Stimulated activated CD8-positive, alpha-beta memory T cell treated with anti-CD3 and anti-CD28 coated beads, Interleukin-4, amount 100 ng/mL, for 24 hours (primary cell): ENCODE results near the gene BRK1.
"Not testable (repeated sequence)": the region's sequence is repeated elsewhere in the genome, so short reads cannot be mapped to it uniquely, and the experiment has no call there.

ENCODE experiments used
- DNase-seq: peaks from one replicate; pipeline ENCODE4 v3.0.0-alpha.2; 2020; ENCODE audit warnings: low read depth

BRK1 gene

DNA sequence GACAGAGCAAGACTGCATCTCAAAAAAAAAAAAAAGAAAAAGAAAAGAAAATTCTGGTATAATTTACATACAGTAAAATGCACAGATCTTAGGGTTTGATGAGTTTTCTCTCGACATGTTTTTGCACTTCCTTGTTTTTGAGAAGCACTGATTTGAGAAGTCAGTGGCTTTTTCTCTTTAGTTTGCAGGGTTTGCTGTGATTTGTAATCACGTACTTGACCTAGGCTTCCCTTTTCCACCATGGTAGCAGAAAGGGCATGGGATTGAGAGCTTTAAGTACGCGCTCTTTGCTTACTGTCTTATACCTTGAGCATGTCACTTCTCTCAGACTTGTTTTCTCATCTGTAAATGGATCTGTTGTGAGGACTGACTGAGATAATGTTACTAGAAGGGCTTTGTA, 30.2 kb downstream of the BRK1 start:
- no peak for DNase-seq

DNA sequence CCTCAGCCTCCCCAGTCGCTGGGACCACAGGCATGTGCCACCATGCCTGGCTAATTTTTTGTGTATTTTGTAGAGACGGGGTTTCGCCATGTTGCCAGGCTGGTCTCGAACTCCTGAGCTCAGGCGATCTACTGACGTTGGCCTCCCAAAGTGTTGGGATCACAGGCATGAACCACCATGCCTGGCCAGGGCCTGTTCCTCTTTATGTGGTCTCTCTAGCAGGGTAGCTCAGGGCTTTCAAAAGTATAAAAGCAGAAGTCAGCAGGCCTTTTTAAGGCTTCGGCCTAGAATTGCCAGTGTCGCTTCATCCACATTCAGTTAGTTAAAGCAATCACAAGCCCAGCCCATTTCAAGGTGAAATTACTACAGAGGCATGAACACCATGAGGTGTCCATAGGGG, 33.8 kb downstream of the BRK1 start:
- DNase-seq: no peak

DNA sequence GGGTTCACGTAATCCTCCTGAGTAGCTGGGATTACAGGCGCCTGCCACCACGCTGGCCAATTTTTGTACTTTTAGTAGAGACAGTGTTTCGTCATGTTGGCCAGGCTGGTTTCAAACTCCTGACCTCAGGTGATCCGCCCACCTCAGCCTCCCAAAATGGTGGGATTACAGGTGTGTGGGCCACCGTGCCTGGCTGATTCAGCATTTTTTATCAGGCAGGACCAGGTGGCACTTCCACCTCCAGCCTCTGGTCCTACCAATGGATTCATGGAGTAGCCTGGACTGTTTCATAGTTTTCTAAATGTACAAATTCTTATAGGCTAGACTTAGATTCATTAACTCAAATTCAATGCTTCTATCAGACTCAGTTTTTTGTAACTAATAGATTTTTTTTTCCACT, 35.5 kb downstream of the BRK1 start:
- DNase-seq: no peak

DNA sequence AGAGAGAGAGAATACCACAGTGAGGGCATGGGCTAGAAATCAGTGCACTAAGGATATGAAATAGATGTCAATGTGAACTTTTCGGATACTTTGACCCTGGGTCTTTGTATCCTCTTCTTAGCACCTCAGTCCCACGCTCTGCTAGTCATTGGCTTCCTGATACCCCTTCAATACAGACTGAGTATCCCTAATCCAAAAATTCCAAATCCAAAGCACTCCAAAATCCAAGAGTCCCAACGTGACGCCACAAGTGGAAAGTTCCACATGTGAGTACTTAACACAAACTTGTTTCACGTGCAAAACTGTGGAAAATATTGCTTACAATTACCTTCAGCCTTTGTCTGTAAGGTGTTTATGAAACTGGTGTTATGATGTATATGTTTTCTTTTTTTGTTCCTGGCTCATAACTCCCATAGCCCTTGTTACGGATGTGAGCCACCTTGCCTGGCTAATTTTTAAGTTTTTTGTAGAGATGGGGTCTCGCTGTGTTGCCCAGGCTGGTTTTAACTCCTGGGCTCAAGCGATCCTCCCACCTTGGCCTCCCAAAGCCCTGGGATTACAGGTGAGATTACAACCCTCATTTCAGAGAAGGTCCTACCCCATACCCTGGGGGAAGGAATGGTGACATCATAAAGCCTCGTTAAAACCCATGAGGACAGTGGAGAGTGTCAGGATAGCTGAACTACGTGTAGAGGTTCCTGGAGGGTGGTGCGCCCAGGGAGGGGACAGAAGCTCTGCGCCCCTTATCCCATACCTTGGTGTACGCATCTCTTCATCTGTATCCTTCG, 39.1 kb downstream of the BRK1 start:
- no peak for DNase-seq

DNA sequence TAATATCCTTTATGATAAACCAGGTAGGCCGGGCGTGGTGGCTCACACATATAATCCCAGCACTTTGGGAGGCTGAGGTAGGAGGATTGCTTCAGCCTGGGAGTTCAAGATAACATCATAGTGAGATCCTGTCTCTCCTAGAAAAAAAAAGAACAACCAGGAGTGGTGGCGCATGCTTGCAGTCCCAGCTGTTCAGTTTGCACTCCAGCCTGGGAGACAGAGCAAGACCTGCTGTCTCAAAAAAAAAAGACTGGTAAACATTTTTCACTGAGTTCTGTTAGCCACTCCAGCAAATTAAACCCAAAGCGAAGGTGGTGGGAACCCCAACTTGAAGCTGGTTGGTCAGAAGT, 39.6 kb downstream of the BRK1 start:
- no peak for DNase-seq

DNA sequence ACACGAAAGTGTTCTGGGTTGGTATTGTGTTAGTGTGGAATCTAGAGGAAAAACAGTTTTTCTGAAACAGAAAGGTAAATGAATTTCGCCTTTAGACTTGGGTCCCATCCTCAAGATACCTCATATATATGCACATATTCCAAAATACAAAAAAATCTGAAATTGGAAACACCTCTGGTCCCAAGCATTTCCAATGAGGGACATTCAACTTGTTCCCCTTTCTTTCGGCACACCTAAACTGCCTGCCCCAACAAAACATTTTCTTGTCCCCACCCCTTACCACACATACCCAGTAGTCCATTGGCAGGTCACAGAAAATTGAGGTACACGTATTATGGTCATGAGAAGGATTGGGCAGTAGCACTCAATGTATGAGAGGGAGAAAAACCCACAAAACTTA, 40.2 kb downstream of the BRK1 start:
- no peak for DNase-seq

DNA sequence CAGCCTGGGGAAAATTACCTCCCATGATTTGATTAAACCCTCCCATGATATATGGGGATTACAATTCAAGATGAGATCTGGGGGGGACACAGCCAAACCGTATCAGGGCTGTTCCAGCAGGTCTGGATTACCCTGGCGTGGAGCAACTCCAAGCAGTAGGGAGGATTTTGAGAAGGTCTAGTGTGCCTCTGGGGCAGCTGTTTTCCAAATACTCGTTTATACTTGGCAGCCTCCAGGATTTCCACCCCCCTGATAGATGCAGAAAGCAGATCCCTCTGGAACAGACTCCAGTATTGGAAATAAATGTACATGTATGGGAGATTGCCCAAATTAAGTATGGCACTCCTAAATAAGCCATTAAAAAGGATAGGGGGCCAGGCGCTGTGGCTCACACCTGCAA, 41.6 kb downstream of the BRK1 start:
- DNase-seq: no peak

DNA sequence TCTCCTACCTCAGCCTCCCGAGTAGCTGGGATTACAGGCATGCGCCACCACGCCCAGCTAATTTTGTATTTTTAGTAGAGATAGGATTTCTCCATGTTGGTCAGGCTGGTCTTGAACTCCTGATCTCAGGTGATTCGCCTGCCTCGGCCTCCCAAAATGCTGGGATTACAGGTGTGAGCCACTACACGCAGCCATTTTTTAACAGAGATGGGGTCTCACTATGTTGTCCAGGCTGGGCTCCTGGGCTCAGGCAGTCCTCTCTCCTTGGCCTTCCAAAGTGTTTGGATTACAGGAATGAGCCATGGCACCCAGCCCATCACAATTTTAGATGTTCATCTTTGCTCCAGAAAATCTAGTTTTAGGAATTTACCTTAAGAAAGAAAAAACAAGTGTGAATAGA, 43.1 kb downstream of the BRK1 start:
- DNase-seq: not testable (repeated sequence)

DNA sequence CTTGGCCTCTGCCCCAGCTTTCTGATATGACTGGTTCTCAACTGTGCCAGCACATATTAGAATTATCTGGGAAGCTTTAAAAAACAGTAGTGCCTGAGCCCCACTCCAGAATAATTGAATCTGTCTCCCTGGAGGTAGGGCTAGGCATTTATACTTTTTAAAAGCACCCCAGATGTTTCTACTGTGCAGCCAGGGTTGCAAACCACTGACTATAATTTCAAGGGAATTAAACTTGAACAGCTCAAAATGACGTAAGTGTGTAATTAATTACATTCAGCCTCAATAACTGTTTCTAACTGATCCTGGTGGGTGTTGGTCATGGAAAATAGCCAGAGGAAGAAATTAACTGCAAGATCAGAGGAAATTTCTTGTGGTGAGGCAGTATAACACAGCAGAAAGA, 44.9 kb downstream of the BRK1 start:
- DNase-seq: no peak

DNA sequence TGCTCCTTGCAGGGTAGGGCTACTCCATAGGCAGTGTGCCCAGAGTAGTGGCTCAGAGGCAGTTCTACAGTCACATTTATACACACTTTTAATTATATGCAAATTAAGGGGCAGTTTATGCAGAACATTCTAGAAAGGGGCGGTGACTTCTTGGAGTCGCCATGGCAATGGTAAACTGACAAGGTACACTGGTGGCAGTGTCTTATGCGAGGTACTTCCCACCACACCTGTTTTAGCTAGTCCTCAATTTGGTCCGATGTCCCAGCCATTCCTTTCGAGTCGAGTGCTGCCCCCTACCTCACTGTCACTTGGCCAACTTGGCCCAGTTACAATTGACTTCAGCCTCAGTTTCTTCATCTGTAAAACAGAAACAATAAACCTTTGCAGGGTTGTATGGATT, 45.5 kb downstream of the BRK1 start:
- DNase-seq: no peak

DNA sequence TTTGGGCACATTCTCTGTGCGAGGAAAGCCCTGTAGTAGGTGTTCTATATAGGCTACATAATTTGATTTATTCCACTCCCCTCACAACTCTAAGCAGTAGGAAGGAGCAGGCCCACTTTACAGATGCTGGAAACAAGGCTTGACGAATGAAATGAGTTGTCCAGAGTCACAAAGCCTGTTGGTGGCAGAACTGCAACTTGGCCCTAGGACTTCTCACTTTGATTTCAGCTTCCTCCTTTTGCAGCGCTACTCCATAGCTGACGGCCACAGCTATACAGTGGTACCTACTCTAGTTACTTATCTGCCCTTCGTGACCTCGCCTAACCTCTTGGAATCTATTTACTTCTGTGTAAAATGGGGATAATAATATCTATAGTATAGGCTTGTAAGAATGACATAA, 46.7 kb downstream of the BRK1 start:
- DNase-seq: no peak

DNA sequence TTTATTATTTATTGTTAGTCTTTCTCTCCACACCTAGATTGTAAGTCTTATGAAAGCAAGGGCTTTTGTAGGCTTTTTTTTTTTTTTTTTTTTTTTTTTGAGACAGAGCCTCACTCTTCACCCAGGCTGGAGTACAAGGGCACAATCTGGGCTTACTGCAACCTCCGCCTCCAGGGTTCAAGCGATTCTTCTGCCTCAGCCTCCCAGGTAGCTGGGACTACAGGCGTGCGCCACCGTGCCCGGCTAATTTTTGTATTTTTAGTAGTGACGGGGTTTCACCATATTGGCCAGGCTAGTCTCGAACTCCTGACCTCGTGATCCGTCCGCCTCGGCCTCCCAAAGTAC, 48.7 kb downstream of the BRK1 start:
- not testable (repeated sequence) for DNase-seq

DNA sequence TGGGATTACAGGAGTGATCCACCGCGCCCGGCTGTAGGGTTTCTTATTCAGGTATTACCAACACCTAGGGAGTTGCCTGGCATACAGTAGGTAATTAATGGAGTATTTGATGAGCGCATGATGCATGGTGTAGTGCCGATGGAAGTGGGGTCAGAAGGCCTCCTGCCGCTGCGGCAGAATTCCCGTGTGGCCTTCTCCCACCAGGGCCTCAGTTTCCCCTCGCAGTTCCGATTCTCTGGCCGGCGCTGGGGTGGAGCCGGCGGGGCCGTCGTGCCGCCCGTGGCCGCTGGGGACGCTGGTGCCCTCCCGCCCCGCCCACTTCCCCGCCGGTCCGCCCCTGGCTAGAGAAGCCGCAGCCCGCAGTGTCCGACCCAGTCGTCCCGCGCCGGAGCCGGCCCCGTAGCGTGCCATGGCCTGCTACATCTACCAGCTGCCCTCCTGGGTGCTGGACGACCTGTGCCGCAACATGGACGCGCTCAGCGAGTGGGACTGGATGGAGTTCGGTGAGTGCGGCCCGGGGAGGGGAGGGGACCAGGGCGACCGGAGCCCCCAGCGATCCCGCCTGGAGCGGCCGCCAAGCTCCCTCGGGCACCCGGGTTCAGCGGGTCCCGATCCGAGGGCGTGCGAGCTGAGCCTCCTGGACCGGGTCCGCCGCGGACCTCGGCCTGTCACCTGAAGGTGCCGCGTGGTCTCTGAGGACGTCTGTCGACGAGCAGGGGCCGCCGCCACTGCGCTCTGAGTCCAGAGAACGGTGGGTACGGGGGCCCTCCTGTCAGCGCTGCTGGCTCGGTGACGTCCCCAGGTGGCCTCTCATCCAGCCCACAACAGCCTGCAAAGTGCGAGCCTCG, 49.3 kb downstream of the BRK1 start, which contains the start of gene IRAK2:
Gene IRAK2 (plus strand): TSS at position 374 of the 848 bp plus-strand sequence. CDS start 36 bp downstream, at position 410.
- DNase-seq: peak; percentile 51

DNA sequence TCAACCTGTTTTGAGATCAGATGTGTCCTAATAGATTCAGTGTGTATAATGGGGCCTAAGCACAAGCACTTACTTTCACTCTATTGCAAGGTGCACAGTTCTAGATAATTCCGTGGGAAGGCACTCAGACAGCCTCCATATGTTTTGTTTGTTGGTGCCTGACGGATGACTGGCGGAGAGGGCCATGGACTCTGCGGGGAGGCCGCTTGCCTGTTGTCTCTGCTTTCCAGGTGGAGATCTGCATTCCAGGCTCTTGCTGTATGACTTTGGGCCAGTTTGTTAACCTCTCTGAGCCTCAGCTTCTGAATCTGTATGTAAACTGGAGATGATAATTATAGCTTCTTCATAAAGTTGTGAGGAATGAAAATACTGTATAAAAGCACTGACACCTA, 50.7 kb downstream of the BRK1 start:
- no peak for DNase-seq

DNA sequence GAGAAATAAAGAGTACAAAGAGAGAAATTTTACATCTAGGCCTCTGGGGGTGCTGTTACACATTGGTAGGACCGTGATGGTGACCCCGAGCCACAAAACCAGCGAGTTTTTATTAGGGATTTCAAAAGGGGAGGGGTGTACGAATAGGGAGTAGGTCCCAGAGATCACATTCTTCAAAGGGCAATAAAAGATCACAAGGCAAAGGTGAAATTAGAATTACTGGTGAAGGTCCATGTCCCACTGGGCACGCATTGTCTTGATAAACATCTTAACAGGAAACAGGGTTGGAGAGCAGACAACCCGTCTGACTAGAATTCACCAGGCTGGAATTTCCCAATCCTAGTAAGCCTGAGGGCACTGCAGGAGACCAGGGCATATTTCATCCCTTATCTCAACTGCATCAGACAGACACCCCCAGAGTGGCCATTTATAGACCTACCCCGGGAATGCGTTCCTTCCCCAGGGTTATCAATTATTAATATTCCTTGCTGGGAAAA, 53.6 kb downstream of the BRK1 start:
- DNase-seq: no peak

DNA sequence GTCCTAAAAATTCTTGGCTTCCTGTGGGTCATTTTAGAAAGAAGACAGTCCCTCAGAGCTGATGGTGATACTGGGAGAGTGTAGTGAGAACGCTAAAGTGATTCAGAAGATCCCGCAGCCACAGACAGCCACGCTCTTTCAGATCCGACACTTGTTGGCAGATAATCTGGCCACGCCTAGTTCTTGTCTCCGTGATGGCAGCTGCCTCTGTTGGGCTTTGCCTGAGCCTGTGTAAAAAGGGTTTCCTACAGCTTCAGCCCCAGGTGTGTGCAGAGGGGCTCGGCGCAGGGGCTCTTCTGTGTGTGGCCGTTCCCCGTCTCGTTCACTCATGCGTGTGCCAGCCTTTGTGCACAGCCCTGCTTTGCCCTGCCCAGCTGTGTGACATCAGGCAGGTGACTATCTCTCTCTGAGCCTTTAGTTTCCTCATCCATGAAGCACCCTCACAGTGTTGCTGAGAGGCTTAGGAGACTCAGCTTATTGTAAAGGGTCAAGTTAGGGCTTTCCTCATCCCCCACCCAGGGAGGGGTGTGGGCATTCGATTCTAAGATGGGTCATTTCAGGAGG, 55.5 kb downstream of the BRK1 start:
- no peak for DNase-seq

DNA sequence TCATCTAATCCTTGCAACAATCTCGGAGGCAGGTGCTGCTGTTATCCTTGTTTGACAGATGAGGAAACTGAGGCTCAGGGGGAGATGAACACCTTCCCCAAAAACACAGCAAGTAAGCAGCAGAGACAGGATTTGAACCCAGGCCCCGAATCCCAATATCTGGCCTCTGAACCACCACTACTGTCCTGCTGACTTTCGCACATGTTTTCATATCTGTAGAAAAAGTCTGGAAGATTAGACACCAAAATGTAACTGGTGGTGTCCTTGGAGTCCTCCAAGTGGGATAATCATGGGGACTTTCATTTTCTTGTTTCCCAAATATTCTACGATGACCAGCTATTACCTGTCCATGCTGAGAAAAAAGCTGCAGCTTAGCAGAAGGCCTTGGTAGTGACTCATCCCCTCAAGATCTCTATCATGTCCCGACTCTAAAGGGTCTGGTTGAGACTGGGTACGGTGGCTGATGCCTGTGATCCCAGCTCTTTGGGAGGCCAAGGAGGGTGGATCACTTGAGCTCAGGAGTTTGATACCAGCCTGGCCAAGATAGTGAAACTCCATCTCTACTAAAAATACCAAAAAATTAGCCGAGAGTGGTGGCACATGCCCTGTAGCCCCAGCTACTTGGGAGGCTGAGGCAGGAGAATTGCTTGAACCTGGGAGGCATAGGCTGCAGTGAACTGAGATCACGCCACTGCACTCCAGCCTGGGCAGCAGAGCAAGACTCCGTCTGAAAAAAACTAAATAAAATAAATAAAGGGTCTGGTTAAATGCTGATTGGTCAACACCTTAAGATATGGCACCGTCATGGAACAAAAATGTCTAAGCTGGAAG, 57.8 kb downstream of the BRK1 start:
- DNase-seq: no peak

DNA sequence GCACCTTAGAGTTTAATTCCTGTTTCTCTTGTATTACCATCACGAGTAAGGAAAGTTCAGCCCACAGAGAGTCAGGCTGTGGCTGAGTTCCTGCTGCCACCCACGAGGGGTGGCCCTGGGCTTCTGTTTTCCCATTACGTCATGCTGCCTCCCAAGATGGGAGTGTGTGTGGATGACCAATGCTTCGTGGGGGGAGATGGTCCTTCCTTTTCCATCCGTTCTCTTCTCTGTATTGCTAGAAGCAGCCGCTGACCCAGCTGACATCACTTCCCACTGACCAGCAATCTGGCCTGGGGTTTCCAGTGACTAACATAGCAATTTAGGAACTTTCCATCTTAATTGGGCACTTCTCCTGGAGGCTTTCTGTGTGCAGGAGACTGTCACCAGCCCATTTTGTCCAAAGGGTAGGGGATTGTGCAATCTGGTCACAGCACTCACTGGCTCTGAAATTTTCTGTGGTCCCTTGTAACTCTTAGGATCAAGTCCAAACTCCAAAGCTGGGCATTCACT, 58.5 kb downstream of the BRK1 start:
- DNase-seq: no peak

DNA sequence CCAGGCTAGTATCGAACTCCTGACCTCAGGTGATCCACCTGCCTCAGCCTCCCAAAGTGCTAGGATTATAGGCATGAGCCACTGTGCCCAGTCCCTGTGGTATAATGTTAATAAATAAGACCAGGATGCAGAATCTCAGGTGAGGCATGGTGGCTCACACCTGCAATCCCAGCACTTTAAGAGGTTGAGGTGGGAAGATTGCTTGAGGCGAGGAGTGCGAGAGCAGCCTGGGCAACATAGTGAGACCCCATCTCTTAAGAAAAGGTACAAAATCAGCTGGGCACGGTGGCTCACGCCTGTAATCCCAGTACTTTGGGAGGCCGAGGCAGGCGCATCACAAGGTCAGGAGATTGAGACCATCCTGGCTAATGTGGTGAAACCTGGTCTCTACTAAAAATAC, 59.9 kb downstream of the BRK1 start:
- DNase-seq: not testable (repeated sequence)

DNA sequence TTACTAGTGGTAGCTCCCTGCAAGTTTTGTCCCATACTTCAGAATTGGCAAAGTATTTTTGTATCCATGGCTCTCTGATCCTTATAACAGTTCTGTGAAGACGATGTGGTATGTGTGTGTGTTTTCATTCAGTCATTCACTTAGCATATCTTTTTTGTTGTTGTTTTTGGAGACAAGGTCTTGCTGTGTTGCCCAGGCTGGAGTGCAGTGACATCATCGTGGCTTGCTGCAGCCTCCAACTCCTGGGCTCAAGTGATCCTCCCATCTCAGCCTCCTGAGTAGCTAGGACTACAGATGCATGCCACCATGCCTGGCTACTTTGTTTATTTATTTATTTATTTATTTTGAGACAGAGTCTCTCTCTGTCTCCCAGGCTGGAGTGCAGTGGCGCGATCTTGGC, 60.7 kb downstream of the BRK1 start:
- DNase-seq: not testable (repeated sequence)
